Naive thymus-derived CD8-positive, alpha-beta T cell (primary cell): Measurements from ENCODE around the gene POGZ. TPM values are rescaled to one million over a fixed set of nuclear protein-coding genes. Genes with fewer than 3 reads are reported as not detected.
"Not testable (repeated sequence)": the region's sequence is repeated elsewhere in the genome, so short reads cannot be mapped to it uniquely, and the experiment has no call there.

Source experiments
- ATAC-seq, 2 donors: fragments of 150-1000 bp; cut with Tn5 transposase in 1 of 2; sonication (Bioruptor Pico), chemical (Tn5 transposase) in 1 of 2; 1 replicate in 1 of 2; 2 replicates in 1 of 2; pipeline ENCODE4 v1.10.0; 2021; ENCODE audit warnings: mild to moderate bottlenecking in 2 of 2, moderate library complexity in 2 of 2
- POLR2A ChIA-PET: fragments of 350-600 bp; sonication (Branson Sonifier 250); formaldehyde crosslinking; loops from one replicate; lab custom pipeline; 2021; ENCODE audit warnings: antibody characterized with exemption; lab: Charles Lee
- DNase-seq, 10 donors: peaks; one replicate each; pipeline versions ENCODE4 v3.0.0 to v3.0.0-alpha.2; 2020 to 2022
- H3K27ac Mint-ChIP-seq, 10 donors: one replicate each; pipeline ENCODE4 v1.8.0; 2020 to 2022; ENCODE audit warnings: mild to moderate bottlenecking in 10 of 10, mixed read lengths in 10 of 10, moderate library complexity in 4 of 10, inconsistent platforms in 1 of 10
- H3K27me3 Mint-ChIP-seq, 5 donors: one replicate each; pipeline ENCODE4 v1.8.0; 2021 to 2022; ENCODE audit warnings: mixed read lengths in 5 of 5
- H3K36me3 Mint-ChIP-seq, 3 donors: one replicate each; pipeline ENCODE4 v1.8.0; 2020 to 2022; ENCODE audit warnings: mixed read lengths in 3 of 3, mild to moderate bottlenecking in 2 of 3, inconsistent platforms in 1 of 3
- H3K4me1 Mint-ChIP-seq, 4 donors: one replicate each; pipeline ENCODE4 v1.8.0; 2021 to 2022; ENCODE audit warnings: mixed read lengths in 4 of 4
- H3K4me3 Mint-ChIP-seq, 10 donors: one replicate each; pipeline ENCODE4 v1.8.0; 2020 to 2022; ENCODE audit warnings: mild to moderate bottlenecking in 10 of 10, mixed read lengths in 10 of 10, moderate library complexity in 6 of 10, inconsistent platforms in 1 of 10
- H3K9me3 Mint-ChIP-seq, 9 donors: one replicate each; pipeline ENCODE4 v1.8.0; 2020 to 2022; ENCODE audit warnings: mixed read lengths in 9 of 9, mild to moderate bottlenecking in 3 of 9, inconsistent platforms in 1 of 9, moderate library complexity in 1 of 9
- polyA plus RNA-seq, 3 donors: library from polyadenylated mRNA; unstranded; fragments of 300-500 nt; fragmentation: Illumina TruSeq; gene quantifications; one replicate each; pipeline ENCODE4 v1.2.3, GENCODE V29; 2021
- total RNA-seq, 8 experiments: library from RNA in 2 of 8; stranded (reverse) in 2 of 8; gene quantifications; one replicate each; pipeline ENCODE4 v1.2.3 and lab custom pipeline; 2021 to 2026

The POGZ gene
- total and polyA plus RNA-seq, 5 experiments from 2014 or later = 5.9 to 112 (median 9.5) TPM

- Mint-ChIP-seq H3K4me1 (peaks cover 14 to 66% (median 50%) of the 10 kb centered on the region in 4 donors), H3K4me3 (no peak overlapping the region), H3K9me3 (no peaks in the 10 kb centered on the region), H3K36me3 (peaks cover 0 to 30% (median 10%) of the 10 kb centered on the region in 3 donors), H3K27ac (peak overlapping the region in 3 of 10 donors; percentile 15 to 56 (median 19)), H3K27me3 (no peaks in the 10 kb centered on the region)
- POLR2A ChIA-PET = interaction anchor here (1.0 kb wide), 1 partner anchor 67 kb away, joined by 4 read pairs; the partner anchor contains the start of gene CGN
- peak; percentile 98 for ATAC-seq
- peak; percentile 15 to 82 (median 67) for DNase-seq
Measured at GRCh38 chr1:151443846-151444782, 15.2 kb downstream of the POGZ start.

GRCh38 chr1:151437396-151437795 lies 21.9 kb downstream of the POGZ start:
- peak overlapping the region in 3 of 10 donors; percentile 3 to 37 (median 28) for H3K27ac Mint-ChIP-seq
- H3K4me3 Mint-ChIP-seq, H3K27me3 Mint-ChIP-seq, DNase-seq, POLR2A ChIA-PET, H3K9me3 Mint-ChIP-seq, ATAC-seq: not testable (repeated sequence)
- H3K36me3 Mint-ChIP-seq = peaks cover 0 to 65% (median 10%) of the 10 kb centered on the region in 3 donors
- peaks cover 17 to 56% (median 51%) of the 10 kb centered on the region in 4 donors for H3K4me1 Mint-ChIP-seq

DNA sequence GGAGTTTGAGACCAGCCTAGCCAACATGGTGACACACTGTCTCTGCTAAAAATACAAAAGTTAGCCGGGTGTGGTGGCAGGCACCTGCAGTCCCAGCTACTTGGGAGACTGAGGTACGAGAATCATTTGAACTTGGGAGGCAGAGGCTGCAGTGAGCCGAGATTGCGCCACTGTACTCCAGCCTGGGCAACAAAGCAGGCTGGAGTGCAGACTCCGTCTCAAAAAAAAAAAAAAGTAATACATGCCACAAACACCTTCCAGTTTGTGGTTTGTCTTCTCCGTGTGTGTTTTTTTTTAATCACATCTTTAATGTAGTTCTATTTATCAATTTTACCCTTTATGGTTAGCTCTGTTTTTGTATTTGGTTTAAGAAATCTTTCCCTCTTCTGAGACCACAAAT lies 22.3 kb downstream of the POGZ start:
- Mint-ChIP-seq H3K36me3 (peaks cover 0 to 66% (median 10%) of the 10 kb centered on the region in 3 donors), H3K27ac (peak overlapping the region in 5 of 10 donors; percentile 3 to 53 (median 33)), H3K27me3 (no peaks in the 10 kb centered on the region), H3K9me3 (no peaks in the 10 kb centered on the region), H3K4me1 (peaks cover 18 to 59% (median 51%) of the 10 kb centered on the region in 4 donors), H3K4me3 (peak overlapping the region in 2 of 10 donors; percentile 15 to 48)
- no peak for ATAC-seq
- DNase-seq = peak in 1 of 10 donors; percentile 6
- POLR2A ChIA-PET = no interaction called here

GRCh38 chr1:151435174-151435573 lies 24.1 kb downstream of the POGZ start:
- DNase-seq = no peak
- POLR2A ChIA-PET = no interaction called here
- H3K4me1 Mint-ChIP-seq = peaks cover 16 to 51% (median 39%) of the 10 kb centered on the region in 4 donors
- ATAC-seq = no peak
- H3K9me3 Mint-ChIP-seq = no peaks in the 10 kb centered on the region
- no peak overlapping the region for H3K27ac Mint-ChIP-seq
- H3K27me3 Mint-ChIP-seq = no peaks in the 10 kb centered on the region
- peak overlapping the region in 1 of 10 donors; percentile 18 for H3K4me3 Mint-ChIP-seq
- peaks cover 0 to 58% (median 0%) of the 10 kb centered on the region in 3 donors for H3K36me3 Mint-ChIP-seq

- ATAC-seq = not testable (repeated sequence)
Measured at GRCh38 chr1:151433827-151434226, 25.5 kb downstream of the POGZ start.

GRCh38 chr1:151428068-151428467 lies 31.2 kb downstream of the POGZ start:
- POLR2A ChIA-PET = interaction anchor here (0.8 kb wide), 1 partner anchor 9 kb away, joined by 3 read pairs; no protein-coding TSS in a partner anchor
- Mint-ChIP-seq H3K9me3 (no peaks in the 10 kb centered on the region), H3K27ac (peak overlapping the region in 5 of 10 donors; percentile 43 to 76 (median 57)), H3K36me3 (peaks cover 4 to 72% (median 17%) of the 10 kb centered on the region in 3 donors), H3K4me3 (no peak overlapping the region), H3K27me3 (no peaks in the 10 kb centered on the region), H3K4me1 (peaks cover 0 to 7% (median 5%) of the 10 kb centered on the region in 4 donors)
- ATAC-seq = no peak
- DNase-seq = no peak

More at GRCh38 chr1:151433827-151434226, 25.5 kb downstream of the POGZ start:
- H3K4me3 Mint-ChIP-seq, H3K9me3 Mint-ChIP-seq, POLR2A ChIA-PET, H3K27me3 Mint-ChIP-seq, DNase-seq: not testable (repeated sequence)
- H3K4me1 Mint-ChIP-seq = peaks cover 16 to 44% (median 31%) of the 10 kb centered on the region in 4 donors
- H3K36me3 Mint-ChIP-seq = peaks cover 0 to 57% (median 0%) of the 10 kb centered on the region in 3 donors
- peak overlapping the region in 2 of 10 donors; percentile 7 to 60 for H3K27ac Mint-ChIP-seq

DNA sequence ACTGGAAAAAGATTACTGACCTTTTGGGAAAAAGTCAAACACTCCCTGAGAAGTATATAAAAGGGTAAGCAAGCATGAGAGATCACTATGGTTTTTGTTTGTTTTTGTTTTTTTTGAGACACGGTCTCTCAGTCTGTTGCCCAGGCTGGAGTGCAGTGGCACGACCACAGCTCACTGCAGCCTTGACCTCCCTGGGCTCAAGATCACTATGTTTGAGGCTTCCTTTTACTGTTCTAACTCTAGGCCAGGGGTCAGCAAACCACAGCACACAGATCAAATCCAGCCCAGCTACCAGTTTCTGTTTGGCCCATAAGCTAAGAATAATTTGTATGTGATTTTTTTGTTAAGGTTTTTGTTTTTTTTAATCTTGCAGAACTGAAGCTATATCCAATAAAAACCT lies 34.2 kb downstream of the POGZ start:
- Mint-ChIP-seq H3K4me1 (peaks cover 0 to 1% (median under 1%) of the 10 kb centered on the region in 4 donors), H3K4me3 (no peak overlapping the region), H3K9me3 (no peaks in the 10 kb centered on the region), H3K27ac (peak overlapping the region in 7 of 10 donors; percentile 0 to 63 (median 25)), H3K36me3 (peaks cover 4 to 88% (median 20%) of the 10 kb centered on the region in 3 donors), H3K27me3 (no peaks in the 10 kb centered on the region)
- POLR2A ChIA-PET = no interaction called here
- DNase-seq (no peak), ATAC-seq (no peak)

DNA sequence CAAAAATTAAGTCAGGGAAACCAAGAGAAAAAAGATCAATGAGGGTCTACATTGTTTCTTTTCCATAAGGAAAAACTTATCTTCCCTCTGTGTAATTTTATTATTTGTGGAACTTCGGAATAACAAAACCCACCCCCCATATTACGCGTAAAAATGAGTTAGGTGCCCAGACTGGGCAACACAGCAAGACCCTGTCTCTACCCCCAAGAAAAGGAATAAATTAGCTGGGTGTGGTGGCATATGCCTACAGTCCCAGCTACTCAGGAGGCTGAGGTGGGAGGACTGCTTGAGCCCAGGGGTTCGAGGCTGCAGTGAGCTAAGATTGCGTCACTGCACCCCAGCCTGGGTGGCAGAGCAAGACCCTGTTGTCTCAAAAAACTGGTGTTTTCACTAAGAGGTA lies 39.5 kb downstream of the POGZ start:
- H3K36me3 Mint-ChIP-seq = peaks cover 4 to 90% (median 13%) of the 10 kb centered on the region in 3 donors
- no peaks in the 10 kb centered on the region for H3K27me3 Mint-ChIP-seq
- DNase-seq = no peak
- no peak overlapping the region for H3K4me3 Mint-ChIP-seq
- peaks cover 0 to 1% (median 0%) of the 10 kb centered on the region in 4 donors for H3K4me1 Mint-ChIP-seq
- H3K27ac Mint-ChIP-seq = peak overlapping the region in 2 of 10 donors; percentile 16 to 41
- POLR2A ChIA-PET = interaction anchor here (1.4 kb wide), 1 partner anchor 8 kb away, joined by 3 read pairs; no protein-coding TSS in a partner anchor
- no peak for ATAC-seq
- no peaks in the 10 kb centered on the region for H3K9me3 Mint-ChIP-seq

DNA sequence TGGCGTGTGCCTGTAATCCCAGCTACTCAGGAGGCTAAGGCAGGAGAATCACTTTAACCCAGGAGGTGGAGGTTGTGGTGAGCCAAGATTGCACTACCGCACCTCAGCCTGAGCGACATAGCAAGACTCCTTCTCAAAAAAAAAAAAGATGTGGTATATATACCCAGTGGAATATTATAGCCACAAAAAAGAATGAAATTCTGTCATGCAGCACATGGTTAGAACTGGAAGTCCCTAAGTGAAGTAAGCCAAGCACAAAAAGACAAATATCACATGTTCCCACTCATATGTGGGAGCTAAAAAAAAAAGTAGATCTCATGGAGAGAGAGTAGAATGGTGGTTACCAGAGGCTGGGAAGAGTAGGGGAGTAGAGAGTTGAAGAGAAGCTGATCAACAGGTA lies 41.2 kb downstream of the POGZ start:
- POLR2A ChIA-PET = interaction anchor here (0.7 kb wide), 1 partner anchor 16 kb away, joined by 4 read pairs; no protein-coding TSS in a partner anchor
- Mint-ChIP-seq H3K4me1 (peaks cover 0 to 3% (median 0%) of the 10 kb centered on the region in 4 donors), H3K27me3 (no peaks in the 10 kb centered on the region), H3K36me3 (peaks cover 0 to 86% (median 8%) of the 10 kb centered on the region in 3 donors), H3K9me3 (no peaks in the 10 kb centered on the region), H3K27ac (peak overlapping the region in 4 of 10 donors; percentile 29 to 71 (median 44)), H3K4me3 (peak overlapping the region in 1 of 10 donors; percentile 29)
- no peak for DNase-seq
- no peak for ATAC-seq

- peaks cover 4 to 84% (median 7%) of the 10 kb centered on the region in 3 donors for H3K36me3 Mint-ChIP-seq
- DNase-seq (no peak), ATAC-seq (no peak)
- peaks cover 0 to 3% (median 0%) of the 10 kb centered on the region in 4 donors for H3K4me1 Mint-ChIP-seq
- no peak overlapping the region for H3K4me3 Mint-ChIP-seq
- no peaks in the 10 kb centered on the region for H3K27me3 Mint-ChIP-seq
- POLR2A ChIA-PET = interaction anchor here (0.6 kb wide), 1 partner anchor 651 kb away, joined by 4 read pairs; the partner anchor contains the start of gene CTSS
- H3K27ac Mint-ChIP-seq = no peak overlapping the region
- H3K9me3 Mint-ChIP-seq = no peaks in the 10 kb centered on the region
Measured at GRCh38 chr1:151416231-151416630, 43.1 kb downstream of the POGZ start.

DNA sequence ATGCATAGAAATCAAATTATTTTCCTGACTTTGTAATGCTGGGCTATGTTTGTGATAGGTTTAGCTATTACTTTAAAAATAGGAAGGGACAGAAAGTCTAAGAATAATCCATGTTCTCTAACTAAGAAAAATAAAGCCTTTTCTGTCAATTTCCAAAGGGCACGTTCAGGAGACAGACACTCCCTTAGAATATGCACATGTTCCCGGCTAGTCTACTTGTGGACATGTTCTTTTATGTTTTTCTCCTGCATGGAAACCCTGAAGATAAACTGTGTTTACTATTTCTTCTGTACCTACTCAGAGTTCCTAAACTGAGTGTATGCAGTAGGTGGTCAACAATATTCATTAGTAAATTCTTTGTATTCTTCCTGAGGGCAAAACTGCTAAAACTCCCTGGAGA lies 47.4 kb downstream of the POGZ start:
- H3K27me3 Mint-ChIP-seq = no peaks in the 10 kb centered on the region
- no peak overlapping the region for H3K4me3 Mint-ChIP-seq
- no peaks in the 10 kb centered on the region for H3K9me3 Mint-ChIP-seq
- no peak for ATAC-seq
- peaks cover 0 to 4% (median 0%) of the 10 kb centered on the region in 4 donors for H3K4me1 Mint-ChIP-seq
- peaks cover 6 to 92% (median 11%) of the 10 kb centered on the region in 3 donors for H3K36me3 Mint-ChIP-seq
- POLR2A ChIA-PET = interaction anchor here (2.8 kb wide), 1 partner anchor 12 kb away, joined by 6 read pairs; the partner anchor contains the start of gene PSMB4
- H3K27ac Mint-ChIP-seq = peak overlapping the region in 1 of 10 donors; percentile 82
- no peak for DNase-seq

DNA sequence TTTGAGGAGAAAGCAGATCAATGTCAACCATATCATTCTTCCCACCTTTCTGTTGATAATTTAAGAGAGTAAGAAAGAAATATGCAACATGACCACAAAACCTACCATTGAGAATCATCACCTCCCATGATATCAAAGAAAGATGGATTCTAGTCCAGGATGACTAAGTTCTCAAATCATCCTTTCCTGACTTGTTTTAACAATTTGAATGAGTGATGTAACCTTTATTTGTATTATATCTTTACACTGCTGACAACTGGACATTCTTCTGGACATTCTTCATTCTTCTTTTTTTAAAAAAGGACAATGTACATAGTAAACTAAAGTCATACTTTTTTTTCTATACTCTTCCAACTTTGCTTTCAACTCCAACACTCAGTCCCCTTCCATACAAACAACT lies 50.4 kb downstream of the POGZ start:
- Mint-ChIP-seq H3K36me3 (peaks cover 8 to 91% (median 11%) of the 10 kb centered on the region in 3 donors), H3K4me3 (no peak overlapping the region), H3K4me1 (peaks cover 0 to 4% (median 0%) of the 10 kb centered on the region in 4 donors), H3K27ac (peak overlapping the region in 3 of 10 donors; percentile 15 to 63 (median 36)), H3K9me3 (no peaks in the 10 kb centered on the region), H3K27me3 (no peaks in the 10 kb centered on the region)
- DNase-seq = no peak
- ATAC-seq = no peak
- POLR2A ChIA-PET = no interaction called here
